Measurements from ENCODE around the gene UBTD2.

DNA sequence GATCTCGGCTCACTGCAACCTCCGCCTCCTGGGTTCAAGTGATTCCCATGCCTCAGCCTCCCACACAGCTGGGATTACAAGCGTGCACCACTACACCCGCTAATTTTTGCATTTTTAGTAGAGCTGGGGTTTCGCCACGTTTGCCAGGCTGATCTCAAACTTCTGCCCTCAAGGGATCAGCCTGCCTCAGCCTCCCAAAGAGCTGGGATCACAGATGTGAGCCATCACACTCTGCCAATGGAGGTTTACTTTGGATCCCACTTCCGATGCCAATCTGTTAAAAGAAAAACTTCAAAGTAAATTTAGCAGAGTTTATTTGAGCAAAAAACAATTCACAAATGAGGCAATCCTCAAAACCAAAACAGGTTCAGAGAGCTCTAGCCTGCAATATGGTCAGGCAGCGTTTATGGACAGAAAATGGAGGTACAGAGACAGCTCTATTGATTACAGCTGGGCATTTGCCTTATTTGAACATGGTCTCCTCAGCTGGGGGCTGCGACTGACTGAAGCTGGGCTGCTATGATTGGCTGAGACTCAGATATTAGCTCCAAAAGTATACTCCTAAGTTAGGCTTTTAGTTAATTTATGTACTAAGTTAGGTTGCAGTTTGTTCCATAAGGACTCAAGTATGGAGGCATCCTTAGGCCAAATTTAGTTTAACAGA is 18.6 kb upstream of the UBTD2 start:
- TF ChIP-seq, protein P1, sequence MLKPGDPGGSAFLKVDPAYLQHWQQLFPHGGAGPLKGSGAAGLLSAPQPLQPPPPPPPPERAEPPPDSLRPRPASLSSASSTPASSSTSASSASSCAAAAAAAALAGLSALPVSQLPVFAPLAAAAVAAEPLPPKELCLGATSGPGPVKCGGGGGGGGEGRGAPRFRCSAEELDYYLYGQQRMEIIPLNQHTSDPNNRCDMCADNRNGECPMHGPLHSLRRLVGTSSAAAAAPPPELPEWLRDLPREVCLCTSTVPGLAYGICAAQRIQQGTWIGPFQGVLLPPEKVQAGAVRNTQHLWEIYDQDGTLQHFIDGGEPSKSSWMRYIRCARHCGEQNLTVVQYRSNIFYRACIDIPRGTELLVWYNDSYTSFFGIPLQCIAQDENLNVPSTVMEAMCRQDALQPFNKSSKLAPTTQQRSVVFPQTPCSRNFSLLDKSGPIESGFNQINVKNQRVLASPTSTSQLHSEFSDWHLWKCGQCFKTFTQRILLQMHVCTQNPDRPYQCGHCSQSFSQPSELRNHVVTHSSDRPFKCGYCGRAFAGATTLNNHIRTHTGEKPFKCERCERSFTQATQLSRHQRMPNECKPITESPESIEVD (tag by site-specific recombination; IDR thresholded peaks at IDR 0.05) = no peak
- TF ChIP-seq KLF9 (tag by site-specific recombination; IDR thresholded peaks at IDR 0.05; ENCODE audit: low read depth) (no peak), ZNF292 (tag by site-specific recombination; IDR thresholded peaks at IDR 0.05; ENCODE audit: borderline replicate concordance, low read depth) (no peak), ZNF138 (tag by site-specific recombination; IDR thresholded peaks at IDR 0.05; ENCODE audit: borderline replicate concordance) (no peak), ZNF121 (tag by site-specific recombination; IDR thresholded peaks at IDR 0.05) (no peak), TCF7L2 (IDR thresholded peaks at IDR 0.05; ENCODE audit: borderline replicate concordance, low read depth, low read length) (no peak)
- TF ChIP-seq, protein P2, sequence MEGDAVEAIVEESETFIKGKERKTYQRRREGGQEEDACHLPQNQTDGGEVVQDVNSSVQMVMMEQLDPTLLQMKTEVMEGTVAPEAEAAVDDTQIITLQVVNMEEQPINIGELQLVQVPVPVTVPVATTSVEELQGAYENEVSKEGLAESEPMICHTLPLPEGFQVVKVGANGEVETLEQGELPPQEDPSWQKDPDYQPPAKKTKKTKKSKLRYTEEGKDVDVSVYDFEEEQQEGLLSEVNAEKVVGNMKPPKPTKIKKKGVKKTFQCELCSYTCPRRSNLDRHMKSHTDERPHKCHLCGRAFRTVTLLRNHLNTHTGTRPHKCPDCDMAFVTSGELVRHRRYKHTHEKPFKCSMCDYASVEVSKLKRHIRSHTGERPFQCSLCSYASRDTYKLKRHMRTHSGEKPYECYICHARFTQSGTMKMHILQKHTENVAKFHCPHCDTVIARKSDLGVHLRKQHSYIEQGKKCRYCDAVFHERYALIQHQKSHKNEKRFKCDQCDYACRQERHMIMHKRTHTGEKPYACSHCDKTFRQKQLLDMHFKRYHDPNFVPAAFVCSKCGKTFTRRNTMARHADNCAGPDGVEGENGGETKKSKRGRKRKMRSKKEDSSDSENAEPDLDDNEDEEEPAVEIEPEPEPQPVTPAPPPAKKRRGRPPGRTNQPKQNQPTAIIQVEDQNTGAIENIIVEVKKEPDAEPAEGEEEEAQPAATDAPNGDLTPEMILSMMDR (tag by site-specific recombination; IDR thresholded peaks at IDR 0.05) = no peak
